HG02870 (cell line): ENCODE measurements around the gene HECW1.

Experiments
- ATAC-seq: cut with Tn5 transposase; IDR thresholded peaks from one replicate; pipeline ENCODE4 v1.9.1; 2021; ENCODE audit warnings: mild to moderate bottlenecking, moderate library complexity; ENCODE audit not compliant: unreplicated experiment

The HECW1 gene

GRCh38 chr7:43528576-43529354 lies 416.3 kb downstream of the HECW1 start:
- ATAC-seq, result no peak

GRCh38 chr7:43530553-43531410 lies 418.3 kb downstream of the HECW1 start:
- ATAC-seq, result no peak

- ATAC-seq, result no peak
Measured at GRCh38 chr7:43531700-43532099, 419.3 kb downstream of the HECW1 start.

- no peak for ATAC-seq
Measured at GRCh38 chr7:43533801-43534479, 421.5 kb downstream of the HECW1 start.

- no peak for ATAC-seq
Measured at GRCh38 chr7:43535031-43535451, 422.6 kb downstream of the HECW1 start.

GRCh38 chr7:43535810-43536585 lies 423.6 kb downstream of the HECW1 start:
- no peak for ATAC-seq

GRCh38 chr7:43536773-43537172 lies 424.3 kb downstream of the HECW1 start:
- ATAC-seq, result no peak

- no peak for ATAC-seq
Measured at GRCh38 chr7:43537765-43538403, 425.4 kb downstream of the HECW1 start.

- ATAC-seq, result no peak
Measured at GRCh38 chr7:43538404-43538771, 425.9 kb downstream of the HECW1 start.

- ATAC-seq, result no peak
Measured at GRCh38 chr7:43540471-43540870, 428.0 kb downstream of the HECW1 start.

GRCh38 chr7:43542716-43543115 lies 430.3 kb downstream of the HECW1 start:
- ATAC-seq, result no peak

- no peak for ATAC-seq
Measured at GRCh38 chr7:43546231-43546630, 433.8 kb downstream of the HECW1 start.

GRCh38 chr7:43550427-43550826 lies 438.0 kb downstream of the HECW1 start:
- ATAC-seq, result no peak

GRCh38 chr7:43552122-43552521 lies 439.7 kb downstream of the HECW1 start:
- ATAC-seq, result no peak

GRCh38 chr7:43553999-43554398 lies 441.6 kb downstream of the HECW1 start:
- ATAC-seq, result no peak

- no peak for ATAC-seq
Measured at GRCh38 chr7:43554423-43554822, 442.0 kb downstream of the HECW1 start.

- ATAC-seq, result no peak
Measured at GRCh38 chr7:43557831-43558495, 445.5 kb downstream of the HECW1 start.

- no peak for ATAC-seq
Measured at GRCh38 chr7:43559171-43559945, 446.9 kb downstream of the HECW1 start.

- no peak for ATAC-seq
Measured at GRCh38 chr7:43559946-43560335, 447.5 kb downstream of the HECW1 start.
